Thyroid gland (tissue), 4 donors: ENCODE measurements around the gene COG5. TPM values are rescaled to one million over a fixed set of nuclear protein-coding genes. Genes with fewer than 3 reads are reported as not detected.

Experiments used
- DNase-seq, 2 donors: peaks; one replicate each; pipeline ENCODE4 v3.0.0-alpha.2; 2019
- H3K27ac ChIP-seq, 3 donors: fragments of 200-600 bp; sonication (generic); 1 replicate in 2 of 3; 2 replicates in 1 of 3; pipeline ENCODE4 v1.5.1; 2016 to 2019; ENCODE audit warnings: mild to moderate bottlenecking in 1 of 3, moderate library complexity in 1 of 3
- H3K27me3 ChIP-seq: fragments of 200-600 bp; sonication (generic); one replicate; pipeline ENCODE4 v1.5.1; 2019
- H3K36me3 ChIP-seq, 2 donors: fragments of 200-600 bp; sonication (generic); one replicate each; pipeline ENCODE4 v1.5.1; 2016 to 2019
- H3K4me1 ChIP-seq, 2 donors: fragments of 200-600 bp; sonication (generic); one replicate each; pipeline ENCODE4 v1.5.1; 2017 to 2019
- H3K4me3 ChIP-seq, 3 donors: fragments of 200-600 bp; sonication (generic); replicated peaks in 1 of 3; 1 replicate in 2 of 3; 2 replicates in 1 of 3; pipeline ENCODE4 v1.5.1; 2016; ENCODE audit warnings: mild to moderate bottlenecking in 1 of 3
- H3K9me3 ChIP-seq: fragments of 200-600 bp; sonication (generic); one replicate; pipeline ENCODE4 v1.5.1; 2017
- CTCF ChIP-seq, 6 experiments: fragments of 200-600 bp in 3 of 6; fragments of 450-650 bp in 3 of 6; sonication (generic) in 3 of 6; IDR thresholded peaks; one replicate each; pipeline ENCODE4 v1.5.1; 2016 to 2019; ENCODE audit warnings: antibody characterized with exemption in 6 of 6, mild to moderate bottlenecking in 2 of 6, inconsistent platforms in 1 of 6, moderate library complexity in 1 of 6
- POLR2A ChIP-seq, 2 donors: fragments of 450-650 bp; IDR thresholded peaks; one replicate each; pipeline ENCODE4 v1.6.1; 2017; ENCODE audit warnings: antibody characterized with exemption in 2 of 2, mild to moderate bottlenecking in 2 of 2, moderate library complexity in 1 of 2
- WGBS, 2 donors: methylation state at CpG; one replicate each; pipeline ENCODE4 v1.1.5; 2017; 5-methylcytosine and 5-hydroxymethylcytosine counted together
- intact Hi-C: fragments of 100-400 bp; cut with DNase I; formaldehyde crosslinking; loops from one replicate; pipeline ENCODE4 v1.15.1; 2023
- total RNA-seq, 4 donors: library from RNA; depleted of rRNA; stranded (reverse); fragments of >200 nt; gene quantifications; one replicate each; pipeline ENCODE4 v1.2.3, GENCODE V29; 2016

The COG5 gene
- total RNA-seq, 4 donors from 2014 or later: 108 to 268 (median 148) TPM

- no peaks in the 10 kb centered on the region for H3K36me3 ChIP-seq
- TF ChIP-seq POLR2A (IDR thresholded peaks at IDR 0.05): no peak
- TF ChIP-seq CTCF (IDR thresholded peaks at IDR 0.05): no peak
- no peaks in the 10 kb centered on the region for H3K4me1 ChIP-seq
- H3K9me3 ChIP-seq: no peaks in the 10 kb centered on the region
- peak; percentile 19 to 59 for DNase-seq
- WGBS, 2 donors: 43 to 58% methylated on average over 5 of the region's 5 CpGs
- no peak overlapping the region for H3K4me3 ChIP-seq
- intact Hi-C loops: no loop called here
- no peak overlapping the region for H3K27ac ChIP-seq
- H3K27me3 ChIP-seq: no peaks in the 10 kb centered on the region
These were observed 136.3 kb downstream of the COG5 start for GRCh38 chr7:107427462-107427861.

GRCh38 chr7:107414198-107414597, 149.5 kb downstream of the COG5 start:
- intact Hi-C loops: no loop called here
- no peak for DNase-seq
- no peaks in the 10 kb centered on the region for H3K27me3 ChIP-seq
- 96% methylated on average over 1 of the region's 1 CpG for WGBS, 2 donors
- H3K36me3 ChIP-seq: no peaks in the 10 kb centered on the region
- TF ChIP-seq CTCF (IDR thresholded peaks at IDR 0.05) (no peak), POLR2A (IDR thresholded peaks at IDR 0.05) (no peak)
- H3K27ac ChIP-seq: no peak overlapping the region
- no peak overlapping the region for H3K4me3 ChIP-seq
- H3K4me1 ChIP-seq: no peaks in the 10 kb centered on the region
- no peaks in the 10 kb centered on the region for H3K9me3 ChIP-seq

GRCh38 chr7:107408349-107408748, 155.4 kb downstream of the COG5 start:
- intact Hi-C loops: no loop called here

GRCh38 chr7:107405559-107405958, 158.2 kb downstream of the COG5 start:
- intact Hi-C loops: no loop called here
- Histone ChIP-seq H3K36me3 (peaks cover 0 to 6% of the 10 kb centered on the region in 2 donors), H3K9me3 (no peaks in the 10 kb centered on the region), H3K27me3 (no peaks in the 10 kb centered on the region), H3K4me1 (peaks cover 0 to 11% of the 10 kb centered on the region in 2 donors), H3K4me3 (no peak overlapping the region), H3K27ac (no peak overlapping the region)
- no peak for DNase-seq
- TF ChIP-seq CTCF (IDR thresholded peaks at IDR 0.05) (no peak), POLR2A (IDR thresholded peaks at IDR 0.05) (no peak)

More at GRCh38 chr7:107408349-107408748, 155.4 kb downstream of the COG5 start:
- Histone ChIP-seq H3K36me3 (peaks cover 0 to 6% of the 10 kb centered on the region in 2 donors), H3K4me3 (no peak overlapping the region), H3K9me3 (no peaks in the 10 kb centered on the region), H3K27me3 (no peaks in the 10 kb centered on the region), H3K4me1 (peaks cover 0 to 11% of the 10 kb centered on the region in 2 donors), H3K27ac (no peak overlapping the region)
- TF ChIP-seq CTCF (IDR thresholded peaks at IDR 0.05): no peak
- no peak for TF ChIP-seq POLR2A (IDR thresholded peaks at IDR 0.05)
- no peak for DNase-seq

GRCh38 chr7:107404740-107405537, 158.8 kb downstream of the COG5 start:
- H3K4me3 ChIP-seq: no peak overlapping the region
- H3K27ac ChIP-seq: no peak overlapping the region
- peaks cover 0 to 6% of the 10 kb centered on the region in 2 donors for H3K36me3 ChIP-seq
- no peaks in the 10 kb centered on the region for H3K9me3 ChIP-seq
- H3K4me1 ChIP-seq: peaks cover 0 to 11% of the 10 kb centered on the region in 2 donors
- intact Hi-C loops: no loop called here
- 75 to 80% methylated on average over 4 of the region's 4 CpGs for WGBS, 2 donors
- no peaks in the 10 kb centered on the region for H3K27me3 ChIP-seq
- DNase-seq: no peak
- TF ChIP-seq CTCF (IDR thresholded peaks at IDR 0.05) (no peak), POLR2A (IDR thresholded peaks at IDR 0.05) (no peak)
